Loucy (cell line): ENCODE measurements around the gene PLTP.

Source experiments
- H2AFZ ChIP-seq: fragments of 200-600 bp; sonication (generic); 2 replicates; pipeline ENCODE4 v1.6.0; 2016; ENCODE audit warnings: antibody characterized with exemption, mild to moderate bottlenecking, low read length, moderate library complexity
- H3F3A ChIP-seq: fragments of 200-600 bp; 2 replicates; pipeline ENCODE4 v1.6.0; 2016; ENCODE audit warnings: antibody characterized with exemption, low read depth, mild to moderate bottlenecking
- H3K27me3 ChIP-seq: fragments of 200-600 bp; sonication (generic); 2 replicates; pipeline ENCODE4 v1.6.1; 2014; ENCODE audit warnings: low read length, mild to moderate bottlenecking; ENCODE audit not compliant: insufficient read depth, poor library complexity, severe bottlenecking
- H3K36me3 ChIP-seq: fragments of 200-600 bp; sonication (generic); 2 replicates; pipeline ENCODE4 v1.6.1; 2016; ENCODE audit warnings: low read length; ENCODE audit not compliant: insufficient read depth
- H3K4me1 ChIP-seq: fragments of 200-600 bp; sonication (generic); 2 replicates; pipeline ENCODE4 v1.5.1; 2014; ENCODE audit warnings: low read length, mild to moderate bottlenecking; ENCODE audit not compliant: insufficient read depth, poor library complexity, severe bottlenecking
- H3K4me2 ChIP-seq: fragments of 200-600 bp; sonication (generic); 2 replicates; pipeline ENCODE4 v1.6.0; 2014; ENCODE audit warnings: antibody characterized with exemption, low read length, low read depth, mild to moderate bottlenecking; ENCODE audit not compliant: poor library complexity, severe bottlenecking
- H3K4me3 ChIP-seq: fragments of 200-600 bp; sonication (generic); 2 replicates; pipeline ENCODE4 v1.5.1; 2014; ENCODE audit warnings: low read length, mild to moderate bottlenecking, mixed read lengths; ENCODE audit not compliant: poor library complexity, severe bottlenecking
- H3K79me2 ChIP-seq: fragments of 200-600 bp; sonication (generic); 2 replicates; pipeline ENCODE4 v1.6.1; 2014; ENCODE audit warnings: low read length; ENCODE audit not compliant: insufficient read depth
- H3K9ac ChIP-seq: fragments of 200-600 bp; sonication (generic); 2 replicates; pipeline ENCODE4 v1.6.0; 2014; ENCODE audit warnings: mild to moderate bottlenecking, low read depth, low read length, moderate library complexity; ENCODE audit not compliant: poor library complexity, severe bottlenecking
- H3K9me2 ChIP-seq: fragments of 200-600 bp; sonication (generic); replicated peaks from 2 replicates; pipeline ENCODE4 v1.6.1; 2016; ENCODE audit warnings: low read depth, low read length, mixed read lengths
- H3K9me3 ChIP-seq: fragments of 200-600 bp; sonication (generic); 2 replicates; pipeline ENCODE4 v1.6.1; 2014; ENCODE audit warnings: mild to moderate bottlenecking, antibody characterized with exemption, low read length, low read depth; ENCODE audit not compliant: insufficient read depth
- H4K20me1 ChIP-seq: fragments of 200-600 bp; sonication (generic); 2 replicates; pipeline ENCODE4 v1.6.0; 2014; ENCODE audit warnings: antibody characterized with exemption, low read length, mild to moderate bottlenecking; ENCODE audit not compliant: insufficient read depth, poor library complexity, severe bottlenecking
- CTCF ChIP-seq: fragments of 200-600 bp; sonication (generic); conservative IDR thresholded peaks from 2 replicates; pipeline ENCODE4 v1.5.1; 2014; ENCODE audit warnings: mild to moderate bottlenecking, antibody characterized with exemption, low read length
- EZH2phosphoT487 ChIP-seq: fragments of 200-600 bp; IDR thresholded peaks from 2 replicates; pipeline ENCODE4 v1.6.1; 2018; ENCODE audit warnings: antibody characterized with exemption, mild to moderate bottlenecking, moderate library complexity, borderline replicate concordance

The PLTP gene

DNA sequence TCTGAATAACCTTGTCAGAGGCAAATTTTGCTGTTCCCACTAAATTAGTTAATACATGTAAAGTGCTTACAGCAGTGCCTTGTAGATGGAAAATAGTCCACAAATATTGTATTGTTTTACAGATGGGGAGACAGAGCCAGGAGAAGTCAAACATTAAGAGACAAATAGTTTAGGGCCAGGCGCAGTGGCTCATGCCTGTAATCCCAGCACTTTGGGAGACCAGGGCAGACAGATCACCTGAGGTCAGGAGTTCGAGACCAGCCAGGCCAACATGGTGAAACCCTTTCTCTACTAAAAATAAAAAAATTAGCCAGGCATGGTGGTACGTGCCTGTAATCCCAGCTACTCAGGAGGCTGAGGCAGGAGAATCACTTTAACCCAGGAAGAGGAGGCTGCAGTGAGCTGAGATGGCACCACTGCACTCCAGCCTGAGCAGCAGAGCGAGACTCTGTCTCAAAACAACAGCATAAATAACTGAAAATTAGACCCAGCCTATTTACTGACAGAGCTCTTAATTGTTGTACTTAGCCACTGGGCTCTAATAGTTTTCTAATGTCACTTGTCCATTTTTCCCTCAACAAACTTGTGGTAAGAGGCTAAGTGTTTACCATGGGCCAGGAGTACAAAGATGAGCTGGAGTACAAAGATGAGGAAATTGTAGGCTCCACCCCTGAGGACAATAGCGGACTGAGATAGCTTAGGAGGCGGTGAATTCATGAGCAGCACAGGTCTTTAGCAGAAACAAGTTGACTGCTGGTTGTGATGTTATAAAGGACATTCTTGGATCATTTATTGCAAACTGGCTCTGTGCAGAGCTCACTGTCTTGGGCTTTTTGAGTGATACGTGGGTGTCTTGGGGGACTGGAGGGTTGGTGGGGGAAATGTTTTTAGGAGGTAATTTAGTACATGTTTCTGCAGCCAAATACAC lies 48.1 kb downstream of the PLTP start:
- no peak overlapping the region for H3K4me3 ChIP-seq
- no peak for TF ChIP-seq CTCF
- no peak for TF ChIP-seq EZH2phosphoT487
- H3K9me3 ChIP-seq: no peaks in the 10 kb centered on the region
- H3K4me1 ChIP-seq: peaks cover 18% of the 10 kb centered on the region
- no peaks in the 10 kb centered on the region for H3K9me2 ChIP-seq
- peaks cover 9% of the 10 kb centered on the region for H3K79me2 ChIP-seq
- H3K4me2 ChIP-seq: no peak overlapping the region
- H3K27me3 ChIP-seq: no peaks in the 10 kb centered on the region
- no peaks in the 10 kb centered on the region for H3K36me3 ChIP-seq
- peaks cover under 1% of the 10 kb centered on the region for H4K20me1 ChIP-seq
- H2AFZ ChIP-seq: no peak overlapping the region
- no peak overlapping the region for H3K9ac ChIP-seq
- no peaks in the 10 kb centered on the region for H3F3A ChIP-seq

- Histone ChIP-seq H4K20me1 (peaks cover 3% of the 10 kb centered on the region), H3K79me2 (peaks cover 24% of the 10 kb centered on the region), H3K9me3 (no peaks in the 10 kb centered on the region), H3K36me3 (no peaks in the 10 kb centered on the region), H3K27me3 (no peaks in the 10 kb centered on the region), H3K4me3 (no peak overlapping the region), H2AFZ (no peak overlapping the region), H3K9ac (no peak overlapping the region), H3K4me2 (peak overlapping the region; percentile 17), H3K9me2 (no peaks in the 10 kb centered on the region), H3F3A (no peaks in the 10 kb centered on the region), H3K4me1 (peaks cover 26% of the 10 kb centered on the region)
- TF ChIP-seq EZH2phosphoT487 (no peak), CTCF (no peak)
These were observed 50.5 kb downstream of the PLTP start for GRCh38 chr20:45861221-45862075.

- H3K36me3 ChIP-seq: no peaks in the 10 kb centered on the region
- TF ChIP-seq CTCF: no peak
- no peak for TF ChIP-seq EZH2phosphoT487
- no peaks in the 10 kb centered on the region for H3K27me3 ChIP-seq
- H3K4me1 ChIP-seq: peaks cover 33% of the 10 kb centered on the region
- no peaks in the 10 kb centered on the region for H3F3A ChIP-seq
- no peaks in the 10 kb centered on the region for H3K9me3 ChIP-seq
- H3K9me2 ChIP-seq: no peaks in the 10 kb centered on the region
- peaks cover 32% of the 10 kb centered on the region for H3K79me2 ChIP-seq
- H2AFZ ChIP-seq: no peak overlapping the region
- peaks cover 3% of the 10 kb centered on the region for H4K20me1 ChIP-seq
- H3K4me3 ChIP-seq: no peak overlapping the region
- no peak overlapping the region for H3K9ac ChIP-seq
- peak overlapping the region; percentile 17 for H3K4me2 ChIP-seq
These were observed 51.3 kb downstream of the PLTP start for GRCh38 chr20:45860560-45861220.
